ENCODE data around the gene KRT33B.
"Not testable (repeated sequence)": the region's sequence is repeated elsewhere in the genome, so short reads cannot be mapped to it uniquely, and the experiment has no call there.

Gene KRT33B

GRCh38 chr17:41393294-41393693 is 23.7 kb upstream of the KRT33B start:
- DNase-seq: no peak

GRCh38 chr17:41392278-41392677 is 22.7 kb upstream of the KRT33B start:
- no peak for DNase-seq

GRCh38 chr17:41391535-41391934 is 21.9 kb upstream of the KRT33B start:
- no peak for DNase-seq

GRCh38 chr17:41390411-41390938 is 20.9 kb upstream of the KRT33B start:
- DNase-seq: no peak

- DNase-seq: no peak
Observed at GRCh38 chr17:41387670-41388069, 18.1 kb upstream of the KRT33B start.

- no peak for DNase-seq
Observed at GRCh38 chr17:41386227-41386626, 16.6 kb upstream of the KRT33B start.

- DNase-seq: no peak
Observed at GRCh38 chr17:41383690-41384089, 14.1 kb upstream of the KRT33B start.

GRCh38 chr17:41382394-41382793 is 12.8 kb upstream of the KRT33B start:
- no peak for DNase-seq

- DNase-seq: not testable (repeated sequence)
Observed at GRCh38 chr17:41381943-41382342, 12.3 kb upstream of the KRT33B start, which contains the start of gene KRT34. Gene KRT34, minus strand, starts transcription at chr17:41382306. Its CDS starts 60 bp downstream, at chr17:41382246.

- not testable (repeated sequence) for DNase-seq
Observed at GRCh38 chr17:41380091-41380490, 10.5 kb upstream of the KRT33B start.

- DNase-seq: no peak
Observed at GRCh38 chr17:41377546-41377945, 7.9 kb upstream of the KRT33B start.

- DNase-seq: no peak
Observed at GRCh38 chr17:41369023-41369422, 590 bp downstream of the KRT33B start.

- no peak for DNase-seq
Observed at GRCh38 chr17:41367426-41368075, 2.1 kb downstream of the KRT33B start.

- no peak for DNase-seq
Observed at GRCh38 chr17:41366070-41366469, 3.5 kb downstream of the KRT33B start.

GRCh38 chr17:41363881-41364280 is 5.7 kb downstream of the KRT33B start:
- DNase-seq: no peak

- DNase-seq: no peak
Observed at GRCh38 chr17:41360296-41360995, 9.2 kb downstream of the KRT33B start.

GRCh38 chr17:41354536-41354935 is 15.1 kb downstream of the KRT33B start:
- no peak for DNase-seq

GRCh38 chr17:41352597-41353366 is 16.8 kb downstream of the KRT33B start:
- no peak for DNase-seq

- no peak for DNase-seq
Observed at GRCh38 chr17:41351177-41351576, 18.4 kb downstream of the KRT33B start.

GRCh38 chr17:41350381-41350878 is 19.2 kb downstream of the KRT33B start, which contains the start of gene KRT33A:
Gene KRT33A, minus strand, starts transcription at chr17:41350828. Its CDS starts 61 bp downstream, at chr17:41350767.
- not testable (repeated sequence) for DNase-seq

- no peak for DNase-seq
Observed at GRCh38 chr17:41347869-41348760, 21.5 kb downstream of the KRT33B start.

GRCh38 chr17:41346421-41346820 is 23.2 kb downstream of the KRT33B start:
- not testable (repeated sequence) for DNase-seq
